Astrocyte of the cerebellum (primary cell): Measurements from ENCODE around the gene GTF2H4.
"Not testable (repeated sequence)": the region's sequence is repeated elsewhere in the genome, so short reads cannot be mapped to it uniquely, and the experiment has no call there.

Experiments
- DNase-seq: peaks from one replicate; pipeline ENCODE4 v3.0.0-alpha.2; 2011; ENCODE audit warnings: low read depth
- H3K4me3 ChIP-seq: 2 replicates; pipeline ENCODE4 v1.5.1; 2011; ENCODE audit warnings: mild to moderate bottlenecking, low read depth, low read length, moderate library complexity
- CTCF ChIP-seq: IDR thresholded peaks from 2 replicates; pipeline ENCODE4 v1.5.1; 2012; ENCODE audit warnings: low read length, low read depth, moderate library complexity, mild to moderate bottlenecking; ENCODE audit errors: missing control alignments
- in situ Hi-C: cut with HindIII; loops from 2 replicates; pipeline ENCODE4 v1.10.0; 2017; ENCODE audit warnings: low sequenced_read_pairs

Gene GTF2H4

DNA sequence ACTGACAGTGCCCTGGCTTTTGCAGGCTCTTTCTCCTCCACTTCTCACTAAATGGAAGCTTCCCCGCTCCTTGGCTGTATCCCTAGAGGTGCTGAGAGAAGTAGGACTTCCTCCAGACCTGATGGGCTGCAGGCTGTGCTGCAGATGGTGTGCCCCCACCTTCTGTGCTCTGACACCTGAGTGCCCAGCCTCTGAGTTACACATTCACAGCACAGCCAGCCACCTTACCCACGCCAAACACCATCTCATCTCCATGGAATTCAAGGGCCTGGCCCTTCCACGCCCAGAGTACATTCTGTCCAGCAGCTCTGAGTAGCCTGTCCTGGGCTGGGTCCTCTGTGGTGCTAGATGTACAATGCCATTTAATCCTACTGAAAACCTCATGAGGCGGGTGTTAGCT, 18.6 kb downstream of the GTF2H4 start:
- DNase-seq = no peak
- in situ Hi-C loops = no loop called here
- TF ChIP-seq CTCF = no peak
- no peak overlapping the region for H3K4me3 ChIP-seq

GRCh38 chr6:30927080-30927479, 19.1 kb downstream of the GTF2H4 start:
- H3K4me3 ChIP-seq, in situ Hi-C loops, DNase-seq: not testable (repeated sequence)

- H3K4me3 ChIP-seq = no peak overlapping the region
- TF ChIP-seq CTCF = no peak
- in situ Hi-C loops = no loop called here
- no peak for DNase-seq
These were observed 20.7 kb downstream of the GTF2H4 start for GRCh38 chr6:30928677-30929076.

DNA sequence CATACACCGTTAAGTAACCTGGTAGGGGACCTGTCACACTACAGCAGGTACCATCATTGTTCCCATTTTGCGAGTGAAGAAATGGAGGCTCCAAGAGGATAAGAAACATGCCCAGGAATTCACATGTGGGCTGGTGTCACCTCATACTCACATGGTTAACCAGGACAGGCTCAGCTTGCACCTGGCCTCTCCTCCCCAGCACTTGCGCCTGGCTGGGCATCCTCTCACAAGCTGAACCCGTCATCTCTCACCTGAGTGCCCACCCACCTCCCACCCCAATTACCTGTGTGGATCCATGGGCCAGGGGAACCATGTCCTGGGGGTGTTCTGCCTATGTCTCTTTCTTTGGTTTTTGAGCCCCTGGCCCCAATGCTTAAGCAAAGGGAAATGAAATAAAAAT, 22.5 kb downstream of the GTF2H4 start:
- in situ Hi-C loops = no loop called here
- no peak overlapping the region for H3K4me3 ChIP-seq
- no peak for TF ChIP-seq CTCF
- no peak for DNase-seq

DNA sequence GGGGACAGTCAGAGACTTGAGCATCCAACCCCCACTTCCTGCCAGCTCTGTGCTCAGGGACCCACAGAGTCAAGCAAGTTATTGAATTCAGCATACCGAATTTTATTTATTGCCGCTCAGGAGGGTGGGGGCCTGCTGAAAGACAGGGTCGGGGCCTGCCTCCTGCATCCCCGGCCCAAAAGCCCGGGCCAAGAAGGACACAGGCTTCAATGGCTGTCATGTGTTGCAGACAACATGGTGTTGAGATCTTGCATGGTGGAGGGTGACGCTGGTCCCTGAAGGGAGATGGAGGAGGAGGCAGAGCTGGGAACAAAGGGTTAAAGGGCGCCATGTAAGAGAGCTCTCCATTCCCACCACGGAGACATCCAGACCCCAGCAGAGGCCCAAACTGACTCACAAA, 23.3 kb downstream of the GTF2H4 start:
- in situ Hi-C loops = no loop called here
- no peak for TF ChIP-seq CTCF
- H3K4me3 ChIP-seq = no peak overlapping the region
- DNase-seq = no peak

GRCh38 chr6:30931969-30932645, 24.1 kb downstream of the GTF2H4 start, which contains the start of gene SFTA2:
SFTA2 (minus strand) TSS chr6:30932170; CDS start chr6:30932096, 74 bp downstream.
- in situ Hi-C loops = no loop called here
- H3K4me3 ChIP-seq = no peak within 1 kb of the TSS
- DNase-seq = no peak
- no peak for TF ChIP-seq CTCF

DNA sequence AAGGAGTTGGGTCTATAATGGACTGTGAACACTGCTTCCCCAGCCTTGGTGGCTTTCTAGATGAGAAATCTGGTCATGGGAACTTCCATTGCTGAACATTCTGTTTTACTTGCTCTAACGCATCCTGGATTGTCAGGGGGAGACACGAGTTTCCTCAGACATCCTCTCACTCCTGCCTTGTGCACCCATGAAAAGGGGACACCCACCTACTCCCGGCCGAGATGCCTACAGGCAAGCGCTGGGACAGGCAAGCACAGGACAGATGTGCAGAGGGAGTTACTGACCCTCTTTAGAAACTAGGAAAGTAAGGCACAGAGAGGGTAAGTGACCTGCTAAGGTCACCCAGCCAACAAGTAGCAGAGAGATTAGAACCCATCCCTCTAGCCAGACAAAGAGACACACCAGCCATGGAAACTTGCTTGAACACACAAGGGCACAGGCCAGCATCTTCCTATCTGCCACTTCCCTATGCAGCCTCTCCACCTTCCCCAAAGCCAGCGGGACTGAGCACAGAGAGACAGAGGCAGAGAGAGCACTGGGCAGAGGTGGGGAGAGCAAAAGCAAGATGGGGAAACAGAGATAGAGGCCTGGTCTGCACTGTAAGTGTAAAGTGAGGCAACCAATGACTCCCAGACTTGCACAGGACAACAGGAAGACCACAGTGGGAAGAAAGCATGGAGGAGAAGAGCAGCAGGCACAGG, 24.8 kb downstream of the GTF2H4 start:
- no peak for DNase-seq
- H3K4me3 ChIP-seq = no peak overlapping the region
- TF ChIP-seq CTCF = no peak
- in situ Hi-C loops = no loop called here
